Parathyroid adenoma (tissue), 2 donors: ENCODE results near the gene FAM83C.

ENCODE experiments used
- H2AFZ ChIP-seq: fragments of 300-600 bp; sonication (generic); one replicate; pipeline ENCODE4 v1.7.0; 2017; ENCODE audit warnings: antibody characterized with exemption, mild to moderate bottlenecking
- H3K27ac ChIP-seq: fragments of 300-600 bp; sonication (generic); one replicate; pipeline ENCODE4 v1.7.0; 2017
- H3K27me3 ChIP-seq: fragments of 300-600 bp; sonication (generic); one replicate; pipeline ENCODE4 v1.7.0; 2017; ENCODE audit warnings: low read length; ENCODE audit not compliant: control insufficient read depth, insufficient read depth
- H3K36me3 ChIP-seq: fragments of 300-600 bp; sonication (generic); one replicate; pipeline ENCODE4 v1.7.0; 2017; ENCODE audit warnings: low read length; ENCODE audit not compliant: control insufficient read depth, insufficient read depth
- H3K4me1 ChIP-seq: fragments of 300-600 bp; sonication (generic); one replicate; pipeline ENCODE4 v1.7.0; 2017; ENCODE audit warnings: control low read depth
- H3K4me2 ChIP-seq: fragments of 300-600 bp; sonication (generic); one replicate; pipeline ENCODE4 v1.7.0; 2017; ENCODE audit warnings: low read length
- H3K4me3 ChIP-seq: fragments of 300-600 bp; sonication (generic); one replicate; pipeline ENCODE4 v1.7.0; 2017; ENCODE audit warnings: low read depth, low read length
- H3K79me2 ChIP-seq: fragments of 300-600 bp; sonication (generic); one replicate; pipeline ENCODE4 v1.7.0; 2017; ENCODE audit warnings: control low read depth
- H3K9ac ChIP-seq: fragments of 300-600 bp; sonication (generic); one replicate; pipeline ENCODE4 v1.7.0; 2017; ENCODE audit warnings: mild to moderate bottlenecking
- H3K9me3 ChIP-seq: fragments of 300-600 bp; sonication (generic); one replicate; pipeline ENCODE4 v1.7.0; 2017; ENCODE audit warnings: low read length; ENCODE audit not compliant: control insufficient read depth
- CTCF ChIP-seq: fragments of 300-600 bp; sonication (generic); IDR thresholded peaks from one replicate; pipeline ENCODE4 v1.7.0; 2017; ENCODE audit warnings: antibody characterized with exemption, mild to moderate bottlenecking
- donor health status: primary hyperparathyroidism.

FAM83C gene

GRCh38 chr20:35270021-35270902 is 22.0 kb downstream of the FAM83C start:
- Histone ChIP-seq H3K27ac (no peak overlapping the region), H3K36me3 (no peaks in the 10 kb centered on the region), H2AFZ (no peak overlapping the region), H3K4me3 (no peak overlapping the region), H3K9me3 (no peaks in the 10 kb centered on the region), H3K9ac (no peak overlapping the region), H3K27me3 (no peaks in the 10 kb centered on the region), H3K79me2 (peaks cover 4% of the 10 kb centered on the region), H3K4me2 (no peak overlapping the region), H3K4me1 (peaks cover 3% of the 10 kb centered on the region)
- no peak for TF ChIP-seq CTCF

DNA sequence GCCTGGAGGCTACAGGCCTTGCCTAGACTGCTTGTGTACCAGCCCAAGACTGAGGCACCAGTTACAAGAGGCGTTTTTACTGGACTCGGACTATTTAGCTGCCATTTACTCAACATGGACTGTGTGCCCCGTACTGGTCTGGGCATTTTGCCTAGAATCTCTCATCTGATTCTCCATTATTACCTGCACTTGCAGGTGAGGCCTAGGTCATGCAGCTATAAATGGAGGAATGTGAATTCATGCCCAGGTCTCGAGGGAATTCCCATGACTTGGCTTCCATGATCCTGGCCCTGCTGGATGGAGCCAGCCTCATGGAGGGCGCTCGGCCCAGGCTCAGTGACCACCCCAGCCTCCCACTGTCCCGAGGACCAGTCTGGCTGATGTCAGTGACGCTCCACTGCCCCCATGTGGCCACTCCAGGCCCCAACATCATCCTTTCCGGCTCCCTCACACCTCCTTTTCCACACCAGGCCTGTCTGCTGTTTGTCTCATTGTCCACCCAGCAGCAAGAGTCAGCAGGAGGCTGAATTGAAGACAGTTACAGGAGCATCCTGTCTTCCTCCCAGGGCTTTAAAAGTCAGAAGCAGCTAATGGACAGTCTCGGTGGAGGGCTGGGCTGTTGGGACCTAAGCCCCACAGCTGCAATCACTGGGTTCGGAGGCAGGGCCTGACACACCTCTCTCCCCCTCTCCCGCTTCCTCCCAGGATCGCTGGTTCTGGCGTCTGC is 23.0 kb downstream of the FAM83C start:
- no peak overlapping the region for H3K9ac ChIP-seq
- H3K36me3 ChIP-seq, result no peaks in the 10 kb centered on the region
- peaks cover 4% of the 10 kb centered on the region for H3K79me2 ChIP-seq
- no peaks in the 10 kb centered on the region for H3K9me3 ChIP-seq
- no peaks in the 10 kb centered on the region for H3K27me3 ChIP-seq
- H2AFZ ChIP-seq, result peak overlapping the region; percentile 43
- no peak overlapping the region for H3K4me3 ChIP-seq
- H3K4me1 ChIP-seq, result peaks cover 3% of the 10 kb centered on the region
- H3K27ac ChIP-seq, result peak overlapping the region; percentile 26
- peak; percentile 80 for TF ChIP-seq CTCF
- H3K4me2 ChIP-seq, result peak overlapping the region; percentile 43

- Histone ChIP-seq H3K4me1 (peaks cover 3% of the 10 kb centered on the region), H3K4me2 (no peak overlapping the region), H2AFZ (no peak overlapping the region), H3K36me3 (no peaks in the 10 kb centered on the region), H3K27ac (no peak overlapping the region), H3K27me3 (no peaks in the 10 kb centered on the region), H3K9me3 (no peaks in the 10 kb centered on the region), H3K9ac (no peak overlapping the region), H3K4me3 (no peak overlapping the region), H3K79me2 (peaks cover 4% of the 10 kb centered on the region)
- TF ChIP-seq CTCF, result no peak
Observed at GRCh38 chr20:35267092-35267491, 25.1 kb downstream of the FAM83C start.

- Histone ChIP-seq H3K4me1 (peaks cover 3% of the 10 kb centered on the region), H3K79me2 (peaks cover 3% of the 10 kb centered on the region), H3K9me3 (no peaks in the 10 kb centered on the region), H2AFZ (no peak overlapping the region), H3K4me3 (no peak overlapping the region), H3K27me3 (no peaks in the 10 kb centered on the region), H3K9ac (no peak overlapping the region), H3K4me2 (no peak overlapping the region), H3K27ac (no peak overlapping the region), H3K36me3 (no peaks in the 10 kb centered on the region)
- TF ChIP-seq CTCF, result no peak
Observed at GRCh38 chr20:35264755-35265154, 27.5 kb downstream of the FAM83C start.
